ENCODE data around the gene PTPRR.

Gene PTPRR

GRCh38 chr12:70659077-70659606 is 261.4 kb downstream of the PTPRR start:
- H3K23ac ChIP-seq (ENCODE audit: low read length): no peak overlapping the region
- no peaks in the 10 kb centered on the region for H3K9me3 ChIP-seq (ENCODE audit: insufficient read depth, low read depth, low read length)
- no peak overlapping the region for H4K8ac ChIP-seq (ENCODE audit: low read depth, low read length)
- no CpG with 5 or more reads among the region's 6 CpGs for WGBS (ENCODE audit: extremely low coverage, insufficient coverage, insufficient read length)
- no peak overlapping the region for H3K4ac ChIP-seq (ENCODE audit: low read depth, low read length)
- H3K4me1 ChIP-seq (ENCODE audit: control insufficient read depth in 1 of 2, insufficient read depth in 2 of 2, low read length in 2 of 2): peaks cover 0 to 1% of the 10 kb centered on the region in 2 experiments
- H4K91ac ChIP-seq (ENCODE audit: low read depth, low read length): no peak overlapping the region
- H2BK5ac ChIP-seq (ENCODE audit: low read depth, low read length, poor library complexity): no peak overlapping the region
- H3K27ac ChIP-seq (ENCODE audit: low read depth, low read length): no peak overlapping the region
- H3K14ac ChIP-seq (ENCODE audit: low read length): no peak overlapping the region
- H3K18ac ChIP-seq (ENCODE audit: low read length): no peak overlapping the region
- no peak overlapping the region for H3K4me2 ChIP-seq (ENCODE audit: low read length)
- H3K79me1 ChIP-seq (ENCODE audit: low read length): no peaks in the 10 kb centered on the region
- H3K4me3 ChIP-seq (ENCODE audit: low read depth, low read length): no peak overlapping the region
- H3K27me3 ChIP-seq (ENCODE audit: insufficient read depth, low read length): no peaks in the 10 kb centered on the region
- no peaks in the 10 kb centered on the region for H3K36me3 ChIP-seq (ENCODE audit: control insufficient read depth in 1 of 2, insufficient read depth in 2 of 2, low read length in 2 of 2)
- H2BK120ac ChIP-seq (ENCODE audit: insufficient read depth, low read length, poor library complexity): no peak overlapping the region
- no peak overlapping the region for H3K9ac ChIP-seq (ENCODE audit: low read length)
- no peak overlapping the region for H2AK5ac ChIP-seq (ENCODE audit: low read length)
- no peak overlapping the region for H2AFZ ChIP-seq (ENCODE audit: insufficient read depth, low read length, poor library complexity)
- DNase-seq: no peak
- no peaks in the 10 kb centered on the region for H3K79me2 ChIP-seq (ENCODE audit: control insufficient read depth, insufficient read depth, low read length, poor library complexity)
- H2BK12ac ChIP-seq (ENCODE audit: low read length): no peak overlapping the region
- no peak overlapping the region for H4K12ac ChIP-seq (ENCODE audit: low read depth, low read length)

- no peak for DNase-seq
- Histone ChIP-seq H3K23ac (ENCODE audit: low read length) (no peak overlapping the region), H3K4me1 (ENCODE audit: control insufficient read depth in 1 of 2, insufficient read depth in 2 of 2, low read length in 2 of 2) (peaks cover 0 to 1% of the 10 kb centered on the region in 2 experiments), H4K91ac (ENCODE audit: low read depth, low read length) (no peak overlapping the region), H3K27me3 (ENCODE audit: insufficient read depth, low read length) (no peaks in the 10 kb centered on the region), H2BK12ac (ENCODE audit: low read length) (no peak overlapping the region), H4K8ac (ENCODE audit: low read depth, low read length) (no peak overlapping the region), H3K4me2 (ENCODE audit: low read length) (no peak overlapping the region), H3K79me2 (ENCODE audit: control insufficient read depth, insufficient read depth, low read length, poor library complexity) (no peaks in the 10 kb centered on the region), H3K14ac (ENCODE audit: low read length) (no peak overlapping the region), H2BK120ac (ENCODE audit: insufficient read depth, low read length, poor library complexity) (no peak overlapping the region), H3K18ac (ENCODE audit: low read length) (no peak overlapping the region), H2AK5ac (ENCODE audit: low read length) (no peak overlapping the region), H3K27ac (ENCODE audit: low read depth, low read length) (no peak overlapping the region), H3K4ac (ENCODE audit: low read depth, low read length) (no peak overlapping the region), H2BK5ac (ENCODE audit: low read depth, low read length, poor library complexity) (no peak overlapping the region), H3K9me3 (ENCODE audit: insufficient read depth, low read depth, low read length) (no peaks in the 10 kb centered on the region), H3K4me3 (ENCODE audit: low read depth, low read length) (no peak overlapping the region), H3K36me3 (ENCODE audit: control insufficient read depth in 1 of 2, insufficient read depth in 2 of 2, low read length in 2 of 2) (no peaks in the 10 kb centered on the region), H2AFZ (ENCODE audit: insufficient read depth, low read length, poor library complexity) (no peak overlapping the region), H4K12ac (ENCODE audit: low read depth, low read length) (no peak overlapping the region), H3K79me1 (ENCODE audit: low read length) (no peaks in the 10 kb centered on the region), H3K9ac (ENCODE audit: low read length) (no peak overlapping the region)
- WGBS (ENCODE audit: extremely low coverage, insufficient coverage, insufficient read length): no CpG with 5 or more reads among the region's 4 CpGs
Observed at GRCh38 chr12:70657616-70658286, 262.8 kb downstream of the PTPRR start.

- no CpG with 5 or more reads among the region's 1 CpG for WGBS (ENCODE audit: extremely low coverage, insufficient coverage, insufficient read length)
- Histone ChIP-seq H2BK12ac (ENCODE audit: low read length) (no peak overlapping the region), H2BK5ac (ENCODE audit: low read depth, low read length, poor library complexity) (no peak overlapping the region), H3K4me1 (ENCODE audit: control insufficient read depth in 1 of 2, insufficient read depth in 2 of 2, low read length in 2 of 2) (no peaks in the 10 kb centered on the region), H3K9me3 (ENCODE audit: insufficient read depth, low read depth, low read length) (no peaks in the 10 kb centered on the region), H2BK120ac (ENCODE audit: insufficient read depth, low read length, poor library complexity) (no peak overlapping the region), H2AK5ac (ENCODE audit: low read length) (no peak overlapping the region), H3K79me1 (ENCODE audit: low read length) (no peaks in the 10 kb centered on the region), H2AFZ (ENCODE audit: insufficient read depth, low read length, poor library complexity) (no peak overlapping the region), H3K4me3 (ENCODE audit: low read depth, low read length) (no peak overlapping the region), H3K36me3 (ENCODE audit: control insufficient read depth in 1 of 2, insufficient read depth in 2 of 2, low read length in 2 of 2) (no peaks in the 10 kb centered on the region), H3K23ac (ENCODE audit: low read length) (no peak overlapping the region), H4K8ac (ENCODE audit: low read depth, low read length) (no peak overlapping the region), H3K79me2 (ENCODE audit: control insufficient read depth, insufficient read depth, low read length, poor library complexity) (no peaks in the 10 kb centered on the region), H3K9ac (ENCODE audit: low read length) (no peak overlapping the region), H3K14ac (ENCODE audit: low read length) (no peak overlapping the region), H3K18ac (ENCODE audit: low read length) (no peak overlapping the region), H3K27ac (ENCODE audit: low read depth, low read length) (no peak overlapping the region), H4K91ac (ENCODE audit: low read depth, low read length) (no peak overlapping the region), H4K12ac (ENCODE audit: low read depth, low read length) (no peak overlapping the region), H3K4me2 (ENCODE audit: low read length) (no peak overlapping the region), H3K4ac (ENCODE audit: low read depth, low read length) (no peak overlapping the region), H3K27me3 (ENCODE audit: insufficient read depth, low read length) (no peaks in the 10 kb centered on the region)
- DNase-seq: no peak
Observed at GRCh38 chr12:70652451-70652850, 268.1 kb downstream of the PTPRR start.

- Histone ChIP-seq H2BK120ac (ENCODE audit: insufficient read depth, low read length, poor library complexity) (no peak overlapping the region), H3K4ac (ENCODE audit: low read depth, low read length) (no peak overlapping the region), H3K79me2 (ENCODE audit: control insufficient read depth, insufficient read depth, low read length, poor library complexity) (no peaks in the 10 kb centered on the region), H3K4me2 (ENCODE audit: low read length) (no peak overlapping the region), H3K27ac (ENCODE audit: low read depth, low read length) (no peak overlapping the region), H3K36me3 (ENCODE audit: control insufficient read depth in 1 of 2, insufficient read depth in 2 of 2, low read length in 2 of 2) (no peaks in the 10 kb centered on the region), H2BK5ac (ENCODE audit: low read depth, low read length, poor library complexity) (no peak overlapping the region), H3K27me3 (ENCODE audit: insufficient read depth, low read length) (no peaks in the 10 kb centered on the region), H4K12ac (ENCODE audit: low read depth, low read length) (no peak overlapping the region), H3K4me1 (ENCODE audit: control insufficient read depth in 1 of 2, insufficient read depth in 2 of 2, low read length in 2 of 2) (peaks cover 4 to 5% of the 10 kb centered on the region in 2 experiments), H4K8ac (ENCODE audit: low read depth, low read length) (no peak overlapping the region), H3K9me3 (ENCODE audit: insufficient read depth, low read depth, low read length) (no peaks in the 10 kb centered on the region), H3K18ac (ENCODE audit: low read length) (no peak overlapping the region), H4K91ac (ENCODE audit: low read depth, low read length) (no peak overlapping the region), H2AK5ac (ENCODE audit: low read length) (no peak overlapping the region), H3K4me3 (ENCODE audit: low read depth, low read length) (no peak overlapping the region), H2BK12ac (ENCODE audit: low read length) (no peak overlapping the region), H3K23ac (ENCODE audit: low read length) (no peak overlapping the region), H2AFZ (ENCODE audit: insufficient read depth, low read length, poor library complexity) (no peak overlapping the region), H3K14ac (ENCODE audit: low read length) (no peak overlapping the region), H3K79me1 (ENCODE audit: low read length) (peaks cover 5% of the 10 kb centered on the region), H3K9ac (ENCODE audit: low read length) (no peak overlapping the region)
- WGBS (ENCODE audit: extremely low coverage, insufficient coverage, insufficient read length): no CpG with 5 or more reads among the region's 2 CpGs
- no peak for DNase-seq
Observed at GRCh38 chr12:70648831-70649230, 271.7 kb downstream of the PTPRR start.
